ENCODE results near the gene MORN4.
"Not testable (repeated sequence)": the region's sequence is repeated elsewhere in the genome, so short reads cannot be mapped to it uniquely, and the experiment has no call there.

Gene MORN4

GRCh38 chr10:97640868-97641811 is 7.8 kb upstream of the MORN4 start:
- peak; percentile 21 to 22 for DNase-seq

GRCh38 chr10:97640174-97640867 is 7.0 kb upstream of the MORN4 start, which contains the start of gene PI4K2A:
TSS of gene PI4K2A (plus strand) at chr10:97640671. CDS start at chr10:97640743, 72 bp downstream.
- peak; percentile 99 for DNase-seq

- not testable (repeated sequence) for DNase-seq
Observed at GRCh38 chr10:97639090-97639489, 5.8 kb upstream of the MORN4 start.

GRCh38 chr10:97635577-97635976 is 2.3 kb upstream of the MORN4 start:
- DNase-seq, result no peak

- DNase-seq, result peak; percentile 7 to 19
Observed at GRCh38 chr10:97633921-97634320, 621 bp upstream of the MORN4 start.

- DNase-seq, result no peak
Observed at GRCh38 chr10:97631098-97631497, 2.2 kb downstream of the MORN4 start.

GRCh38 chr10:97629289-97629688 is 4.0 kb downstream of the MORN4 start:
- DNase-seq, result no peak

- DNase-seq, result no peak
Observed at GRCh38 chr10:97628228-97628627, 5.1 kb downstream of the MORN4 start.

GRCh38 chr10:97627731-97628130 is 5.6 kb downstream of the MORN4 start:
- no peak for DNase-seq

GRCh38 chr10:97623277-97623676 is 10.0 kb downstream of the MORN4 start:
- no peak for DNase-seq

GRCh38 chr10:97618733-97619132 is 14.6 kb downstream of the MORN4 start:
- no peak for DNase-seq

GRCh38 chr10:97618285-97618684 is 15.0 kb downstream of the MORN4 start:
- no peak for DNase-seq

- peak in 1 of 2 donors; percentile 6 for DNase-seq
Observed at GRCh38 chr10:97612386-97612785, 20.9 kb downstream of the MORN4 start.

GRCh38 chr10:97611473-97611872 is 21.8 kb downstream of the MORN4 start:
- DNase-seq, result no peak

- DNase-seq, result no peak
Observed at GRCh38 chr10:97608991-97609561, 24.2 kb downstream of the MORN4 start.

- DNase-seq, result no peak
Observed at GRCh38 chr10:97607095-97607636, 26.1 kb downstream of the MORN4 start.

- DNase-seq, result no peak
Observed at GRCh38 chr10:97601268-97602215, 31.8 kb downstream of the MORN4 start.

- DNase-seq, result no peak
Observed at GRCh38 chr10:97600616-97601015, 32.7 kb downstream of the MORN4 start.

- no peak for DNase-seq
Observed at GRCh38 chr10:97599272-97599619, 34.1 kb downstream of the MORN4 start.

GRCh38 chr10:97598407-97599271 is 34.7 kb downstream of the MORN4 start:
- no peak for DNase-seq

GRCh38 chr10:97597778-97598177 is 35.5 kb downstream of the MORN4 start:
- no peak for DNase-seq
